GM18951 (cell line): ENCODE results near the gene IQUB.

Experiments used
- POLR2A ChIP-seq: IDR thresholded peaks from 4 replicates; pipeline ENCODE4 v1.6.1; 2011; ENCODE audit warnings: mild to moderate bottlenecking; ENCODE audit not compliant: insufficient read length, insufficient read depth; ENCODE audit errors: extremely low read depth
- in situ Hi-C: fragments of 300-500 bp; cut with MboI; formaldehyde crosslinking; loops from one replicate; pipeline ENCODE4 v1.12.0; 2022; ENCODE audit warnings: low sequenced_read_pairs, mixed read lengths, inconsistent platforms; ENCODE audit not compliant: unreplicated experiment

Gene IQUB

DNA sequence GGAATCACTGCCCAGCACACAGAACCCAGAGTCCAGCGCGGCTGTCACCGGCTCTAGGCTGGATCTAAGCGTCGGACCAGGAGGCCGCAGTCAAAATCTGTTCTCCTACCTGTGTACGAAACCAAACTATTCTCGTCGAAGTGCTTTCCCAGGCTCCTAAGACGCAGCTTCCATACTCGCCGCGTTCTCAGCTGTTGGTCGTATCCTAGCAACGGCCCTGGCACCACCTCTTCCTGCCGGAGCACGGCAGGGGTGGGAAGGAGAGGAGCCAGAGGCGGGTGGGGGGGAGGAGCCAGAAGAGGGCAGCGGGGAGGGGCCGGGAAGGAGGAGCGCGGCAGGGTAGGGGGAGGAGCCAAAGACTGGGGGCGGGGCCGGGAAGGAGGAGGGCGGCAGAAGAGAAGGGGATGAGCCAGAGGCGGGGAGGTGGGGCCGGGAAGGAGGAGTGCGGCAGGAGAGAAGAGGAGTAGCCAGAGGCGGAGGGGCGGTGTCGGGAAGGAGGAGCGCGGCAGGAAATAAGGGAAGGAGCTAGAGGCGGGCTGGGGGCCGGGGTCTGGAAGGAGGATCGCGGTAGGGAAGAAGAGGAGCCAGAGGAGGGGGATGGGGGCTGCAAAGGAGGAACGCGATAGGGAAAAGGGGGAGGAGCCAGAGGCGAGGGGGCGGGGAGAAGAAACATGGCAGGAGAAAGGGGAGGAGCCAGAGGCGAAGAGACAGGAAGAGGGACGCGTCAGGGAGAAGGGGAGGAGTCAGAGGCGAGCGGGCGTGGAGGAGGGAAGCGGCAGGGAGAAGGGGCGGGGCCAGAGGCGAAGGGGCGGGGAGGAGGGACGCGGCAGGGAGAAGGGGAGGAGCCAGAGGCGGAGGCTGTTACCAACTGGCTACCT is at the start of gene IQUB:
Gene IQUB, minus strand, starts transcription at position 213 of the 878 bp plus-strand sequence. CDS start 22,255 bp downstream, outside the sequence.
- in situ Hi-C loops = no loop called here
- TF ChIP-seq POLR2A = peak; percentile 54

DNA sequence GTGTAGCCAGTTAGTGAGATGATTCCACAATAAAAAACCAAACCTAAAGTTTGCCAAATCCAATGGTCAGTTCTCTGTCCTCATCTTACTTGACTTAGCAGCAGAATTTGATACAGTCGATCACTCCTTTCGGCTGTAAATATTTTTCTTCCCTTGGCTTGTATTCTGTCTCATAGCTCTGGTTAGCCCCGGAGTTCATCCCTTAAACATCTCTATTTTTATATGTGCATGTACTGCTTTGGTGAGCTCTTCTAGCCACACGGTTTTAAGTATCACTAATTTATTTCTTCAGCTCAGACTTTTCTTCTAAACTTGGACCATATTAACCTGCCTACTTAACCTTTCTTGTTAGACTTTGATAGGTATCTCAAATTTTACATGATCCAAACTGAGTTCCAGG is 49.4 kb upstream of the IQUB start:
- in situ Hi-C loops = no loop called here
- TF ChIP-seq POLR2A = no peak

DNA sequence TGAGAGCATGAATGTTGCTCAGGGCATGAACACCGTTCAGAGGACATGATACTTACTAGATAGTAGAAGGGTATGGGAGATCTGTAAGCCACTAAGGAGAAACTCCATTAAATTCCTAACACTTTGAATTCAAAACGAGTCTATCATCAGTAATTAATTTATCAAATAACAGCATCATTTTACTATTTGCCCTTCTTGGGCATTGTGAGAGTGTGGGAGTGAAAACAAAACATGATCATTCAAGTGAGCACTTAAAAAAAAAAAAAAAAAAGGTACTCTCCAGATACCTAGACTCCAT is 46.7 kb upstream of the IQUB start:
- in situ Hi-C loops = no loop called here
- TF ChIP-seq POLR2A = no peak

DNA sequence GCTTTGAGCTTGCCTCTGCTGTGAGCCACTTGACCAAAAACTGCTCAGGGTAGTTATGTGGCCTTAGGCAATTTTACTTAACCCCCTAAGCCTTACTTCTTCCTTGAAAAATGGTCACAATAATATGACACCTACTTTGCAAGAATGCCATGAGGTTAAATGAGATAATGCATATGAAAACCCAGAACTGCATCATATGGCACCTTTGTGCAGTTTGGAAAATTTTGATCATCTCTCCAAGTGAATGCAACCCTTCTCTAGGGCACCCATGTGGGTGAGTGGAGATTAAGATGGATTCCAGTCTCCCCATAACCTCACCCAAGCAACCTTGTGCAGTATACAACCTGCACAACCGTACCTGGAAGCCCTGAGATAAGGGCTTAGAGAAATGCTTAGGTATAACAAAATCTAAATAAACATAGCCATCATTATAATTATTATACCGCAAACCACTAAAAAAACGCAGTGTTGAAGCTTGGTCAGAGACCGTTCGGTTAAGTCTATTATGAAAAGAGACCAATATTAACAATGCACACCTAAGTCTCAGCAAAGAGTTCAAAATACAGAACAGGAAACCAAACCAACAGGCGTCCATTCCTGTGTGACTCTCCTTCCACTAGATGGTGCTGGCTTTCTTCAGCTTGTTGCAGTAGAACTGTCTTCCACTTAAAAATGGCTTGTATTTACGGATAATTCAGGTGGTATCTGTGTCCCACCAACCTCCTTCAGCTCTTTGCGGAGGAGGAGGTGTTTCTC is 46.2 kb upstream of the IQUB start:
- no peak for TF ChIP-seq POLR2A
- in situ Hi-C loops = no loop called here

DNA sequence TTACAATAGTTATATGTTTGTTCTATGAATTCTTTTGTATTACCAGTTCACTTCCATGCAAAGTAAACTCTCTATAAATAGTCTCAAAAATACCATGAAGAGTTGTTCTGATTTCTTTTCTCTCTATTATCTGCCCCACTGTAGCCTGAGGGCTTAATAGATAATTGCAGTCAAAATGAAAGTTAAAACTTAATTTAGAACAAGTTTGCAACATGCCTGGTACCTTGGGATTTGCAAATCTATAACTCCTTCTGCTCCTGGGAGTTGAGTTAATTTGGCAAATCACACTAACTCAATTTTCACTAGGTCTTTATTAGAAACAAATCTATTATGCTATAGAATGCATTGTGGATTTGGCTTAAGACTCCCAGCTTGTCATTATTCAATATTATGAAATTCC is 45.0 kb upstream of the IQUB start:
- TF ChIP-seq POLR2A = no peak
- in situ Hi-C loops = no loop called here

DNA sequence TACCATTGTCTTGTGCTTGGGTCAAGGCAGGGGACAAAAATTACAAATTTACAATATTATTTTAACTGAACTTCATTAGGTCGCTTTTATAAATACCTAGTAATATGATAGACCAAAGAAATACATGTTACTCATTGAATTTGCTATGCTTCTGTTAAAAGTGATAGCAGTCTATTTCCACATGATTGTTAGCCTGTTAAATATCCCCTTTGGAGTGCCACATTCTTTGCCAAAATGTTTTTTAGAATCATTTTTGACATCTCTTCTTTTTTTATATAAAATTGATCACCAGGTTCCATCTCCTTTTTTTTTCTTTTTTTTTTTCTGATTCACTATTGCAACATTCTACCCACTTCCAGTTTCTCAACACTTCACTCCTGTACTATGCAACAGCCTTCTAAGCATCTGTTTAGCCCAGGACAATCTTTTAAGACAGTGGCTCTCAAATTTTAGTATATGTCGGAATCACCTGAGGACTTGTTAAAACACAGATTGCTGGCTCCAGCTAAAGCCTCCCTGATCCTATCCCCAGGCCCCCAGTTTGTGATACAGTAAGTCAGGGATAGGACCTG is 39.6 kb upstream of the IQUB start:
- no peak for TF ChIP-seq POLR2A
- in situ Hi-C loops = no loop called here

DNA sequence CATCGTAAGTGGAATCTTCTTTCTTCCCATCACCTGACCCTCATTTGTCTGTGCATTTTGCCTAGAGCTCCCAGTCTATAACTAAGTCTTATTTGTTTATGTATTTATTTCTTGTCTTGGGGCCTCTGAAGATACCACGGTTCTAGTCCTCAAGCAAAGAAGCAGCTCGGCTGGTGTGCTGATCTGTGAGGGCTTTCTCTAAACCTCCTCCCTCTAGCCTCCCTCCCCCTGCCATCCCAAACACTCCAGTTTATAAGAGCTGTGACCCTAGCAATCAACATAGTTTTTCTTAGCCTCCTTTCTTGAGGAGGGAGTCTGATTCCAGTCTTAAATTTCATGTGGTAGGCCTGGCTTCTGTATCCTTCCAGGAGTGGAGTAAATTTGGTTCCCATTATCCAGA is 38.9 kb upstream of the IQUB start:
- in situ Hi-C loops = no loop called here
- TF ChIP-seq POLR2A = no peak

DNA sequence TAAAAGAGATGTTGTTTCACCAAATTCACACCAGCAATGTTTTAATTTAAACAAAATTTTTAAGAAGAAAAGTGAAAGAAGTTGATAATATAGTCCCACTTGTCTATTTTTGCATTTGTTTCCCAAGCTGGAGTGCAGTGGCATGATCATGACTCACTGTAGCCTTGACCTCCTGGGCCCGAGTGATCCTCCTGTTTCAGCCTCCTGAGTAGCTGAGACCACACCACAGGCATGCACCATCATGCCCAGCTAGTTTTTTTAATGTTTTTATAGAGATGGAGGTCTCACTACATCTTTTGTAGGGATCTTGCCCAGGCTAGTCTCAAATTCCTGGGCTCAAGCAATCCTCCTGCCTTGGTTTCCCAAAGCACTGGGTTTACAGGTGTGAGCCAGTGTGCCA is 37.3 kb upstream of the IQUB start:
- in situ Hi-C loops = no loop called here

DNA sequence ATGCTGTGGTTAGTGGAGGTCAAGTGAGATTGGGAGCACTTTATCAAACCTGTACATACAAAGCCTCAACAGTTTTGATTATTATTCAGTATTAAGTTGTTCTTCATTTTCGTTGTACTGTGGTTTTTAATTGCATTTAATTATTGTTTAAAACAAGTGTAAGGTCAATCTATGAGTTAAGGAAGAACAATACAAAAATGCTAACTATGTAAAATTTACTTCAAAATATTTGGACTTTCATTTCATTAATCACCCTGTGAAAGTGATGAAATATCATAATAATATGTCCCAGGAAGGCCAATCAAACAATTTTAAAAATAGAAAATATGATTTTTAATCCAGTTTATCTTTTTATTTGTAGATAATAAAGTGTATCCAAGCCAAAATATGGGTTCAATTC is 36.8 kb upstream of the IQUB start:
- TF ChIP-seq POLR2A = no peak
- in situ Hi-C loops = no loop called here

More for the DNA sequence above, 37.3 kb upstream of the IQUB start:
- TF ChIP-seq POLR2A = no peak

DNA sequence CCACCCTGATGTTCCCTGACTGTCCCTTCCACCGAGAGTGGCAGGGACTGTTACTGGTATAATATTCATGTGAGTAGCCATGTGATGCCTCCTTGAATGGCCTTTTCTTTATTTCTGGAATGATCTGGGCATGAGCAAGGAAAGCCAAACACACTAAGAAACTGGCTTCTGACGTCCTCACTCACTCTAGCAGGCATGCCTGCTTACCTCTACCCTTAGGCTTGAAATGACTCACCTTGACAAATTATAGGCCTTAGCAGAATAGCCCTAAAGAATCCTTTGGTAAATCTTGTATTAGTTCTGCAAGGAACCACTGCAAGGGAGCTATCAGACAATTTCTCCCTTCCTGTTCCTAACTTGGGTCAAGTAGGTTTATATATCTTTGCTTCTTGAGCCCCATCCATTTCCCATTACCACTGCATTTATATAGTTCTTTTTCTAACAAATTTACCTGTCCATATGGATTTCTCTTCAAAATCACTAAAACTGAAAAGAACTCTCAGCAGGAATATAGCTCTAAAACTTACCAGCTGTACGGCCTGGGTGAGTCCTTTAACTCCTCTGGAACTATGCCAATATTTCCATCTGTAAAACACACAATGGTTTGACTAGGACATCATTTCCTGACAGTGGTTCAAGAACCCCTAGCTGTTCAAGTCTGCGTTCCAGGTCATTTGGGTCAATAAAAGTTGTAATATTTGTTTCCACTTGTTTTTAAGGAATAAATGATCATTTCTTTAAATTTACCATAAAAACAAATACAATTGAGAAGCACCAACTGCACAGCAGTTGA is 36.2 kb upstream of the IQUB start:
- TF ChIP-seq POLR2A = no peak
- in situ Hi-C loops = no loop called here

DNA sequence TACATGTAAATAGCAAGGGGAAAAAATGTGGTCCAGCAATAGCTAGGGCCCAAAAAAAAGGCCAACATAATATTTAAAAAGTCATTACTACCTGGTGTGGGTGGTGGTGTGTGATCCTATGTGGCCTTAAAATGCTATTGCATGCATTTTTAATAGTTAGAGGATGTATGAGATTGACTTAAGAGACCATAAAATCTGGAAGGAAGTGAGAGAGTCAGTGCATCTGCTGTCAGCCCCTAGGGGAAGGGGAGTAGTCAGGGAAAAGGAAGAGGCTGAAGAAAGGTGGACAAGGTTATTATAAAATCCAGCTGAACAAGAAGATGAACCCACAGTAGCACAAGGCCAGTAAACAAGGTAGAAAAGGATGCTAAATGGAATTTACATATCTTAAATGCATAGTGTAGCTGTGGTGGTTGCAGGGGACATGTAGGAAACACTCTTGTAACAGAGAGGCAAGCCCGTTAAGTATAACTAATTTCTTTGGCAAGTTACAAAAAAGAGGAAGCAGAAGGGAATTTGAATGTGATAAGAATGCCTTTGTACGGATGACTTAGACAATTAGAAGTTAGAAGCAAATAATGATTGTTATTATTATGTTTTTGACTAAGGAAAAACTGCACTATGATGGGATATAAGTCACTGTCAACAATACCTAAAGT is 35.1 kb upstream of the IQUB start:
- TF ChIP-seq POLR2A = no peak
- in situ Hi-C loops = no loop called here

DNA sequence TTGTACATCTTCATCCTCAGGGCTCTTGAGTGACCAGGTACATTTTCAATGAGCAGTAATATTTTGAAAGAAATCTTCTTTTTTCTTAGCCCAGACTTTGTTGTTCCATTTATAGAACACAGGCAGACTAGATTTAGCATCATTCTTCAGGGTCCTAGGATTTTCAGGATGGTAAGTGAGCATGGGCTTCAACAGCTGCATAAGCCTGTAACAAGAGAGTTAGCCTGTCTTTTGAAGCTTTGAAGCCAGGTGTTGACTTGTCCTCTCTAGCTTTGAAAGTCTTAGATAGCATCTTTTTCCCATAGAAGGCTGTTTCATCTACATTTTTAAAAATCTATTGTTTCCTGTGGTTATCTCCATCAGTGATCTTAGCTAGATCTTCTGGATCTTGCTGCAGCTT is 27.7 kb upstream of the IQUB start:
- in situ Hi-C loops = no loop called here

More for the DNA sequence above, 27.7 kb upstream of the IQUB start:
- no peak for TF ChIP-seq POLR2A
